HG03159 (cell line): Measurements from ENCODE around the gene AARS2.
"Not testable (repeated sequence)": the region's sequence is repeated elsewhere in the genome, so short reads cannot be mapped to it uniquely, and the experiment has no call there.

Source experiments
- ATAC-seq: cut with Tn5 transposase; IDR thresholded peaks from one replicate; pipeline ENCODE4 v1.9.1; 2021; ENCODE audit warnings: mild to moderate bottlenecking, moderate library complexity; ENCODE audit not compliant: unreplicated experiment

Gene AARS2

DNA sequence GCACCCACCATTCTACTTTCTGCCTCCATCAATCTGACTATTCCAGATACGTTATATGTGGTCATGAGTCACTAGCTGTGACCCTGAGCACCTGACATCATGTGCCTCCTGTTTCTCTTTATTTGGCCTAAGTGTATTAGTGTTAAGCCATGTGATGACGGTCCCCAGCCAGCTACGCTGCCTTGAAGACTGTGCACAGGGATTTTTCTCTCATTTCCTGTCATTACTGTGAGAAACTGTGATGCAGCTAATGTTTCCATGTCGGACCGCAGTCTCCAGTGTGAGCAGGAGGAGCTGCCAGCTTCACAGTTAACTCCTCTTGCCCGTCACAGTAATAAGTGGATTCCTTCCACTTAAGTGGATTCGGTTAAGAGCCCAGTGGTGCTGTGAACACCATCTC lies 19.4 kb upstream of the AARS2 start:
- no peak for ATAC-seq

DNA sequence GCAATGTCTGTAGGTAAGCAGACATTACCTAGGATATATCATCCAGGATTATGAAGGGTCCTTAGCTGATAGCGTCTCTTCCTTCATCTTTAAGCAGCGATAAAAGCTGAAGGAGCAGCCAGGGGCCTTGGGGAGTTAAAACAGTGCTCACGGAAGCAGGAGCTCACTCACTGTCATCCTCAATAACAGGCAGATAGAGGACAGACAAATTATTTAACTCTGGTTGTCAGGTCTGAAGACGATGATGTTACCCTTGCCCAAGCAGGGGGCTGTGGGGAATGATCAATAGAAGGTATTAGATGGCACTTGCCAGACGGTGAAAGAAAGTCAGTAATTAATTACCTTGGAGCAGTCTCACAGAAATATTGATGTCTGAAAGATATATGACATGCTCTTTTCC lies 16.7 kb upstream of the AARS2 start:
- ATAC-seq: no peak

DNA sequence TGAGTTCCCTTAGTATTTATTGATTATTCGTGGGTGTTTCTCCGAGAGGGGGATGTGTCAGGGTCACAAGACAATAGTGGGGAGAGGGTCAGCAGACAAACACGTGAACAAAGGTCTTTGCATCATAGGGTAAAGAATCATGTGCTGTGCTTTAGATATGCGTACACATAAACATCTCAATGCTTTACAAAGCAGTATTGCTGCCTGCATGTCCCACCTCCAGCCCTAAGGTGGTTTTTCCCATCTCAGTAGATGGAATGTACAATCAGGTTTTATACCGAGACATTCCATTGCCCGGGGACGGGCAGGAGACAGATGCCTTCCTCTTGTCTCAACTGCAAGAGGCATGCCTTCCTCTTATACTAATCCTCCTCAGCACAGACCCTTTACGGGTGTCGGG lies 15.1 kb upstream of the AARS2 start:
- ATAC-seq: not testable (repeated sequence)

- ATAC-seq: no peak
Observed at GRCh38 chr6:44327760-44328159, 14.6 kb upstream of the AARS2 start.

DNA sequence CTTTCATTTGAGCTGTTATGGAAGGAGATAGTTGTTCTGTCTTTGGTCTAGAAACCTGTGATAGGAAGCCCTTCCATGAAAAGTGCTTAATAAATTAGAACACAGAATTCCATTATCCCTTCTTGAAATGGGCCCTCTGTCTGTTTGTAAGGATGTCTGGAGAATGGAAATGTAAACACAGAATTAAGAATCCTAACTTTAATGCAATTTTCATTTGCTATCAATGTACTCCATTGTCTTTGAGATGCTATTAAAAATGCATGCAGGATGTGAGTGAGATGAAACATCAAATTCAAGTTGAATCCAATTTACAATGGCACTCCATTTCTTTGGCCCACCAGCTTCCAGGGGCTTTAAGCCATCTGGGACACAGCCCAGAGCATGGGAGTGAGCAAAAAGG lies 13.9 kb upstream of the AARS2 start:
- no peak for ATAC-seq

GRCh38 chr6:44321210-44321609 lies 8.1 kb upstream of the AARS2 start:
- ATAC-seq: no peak

DNA sequence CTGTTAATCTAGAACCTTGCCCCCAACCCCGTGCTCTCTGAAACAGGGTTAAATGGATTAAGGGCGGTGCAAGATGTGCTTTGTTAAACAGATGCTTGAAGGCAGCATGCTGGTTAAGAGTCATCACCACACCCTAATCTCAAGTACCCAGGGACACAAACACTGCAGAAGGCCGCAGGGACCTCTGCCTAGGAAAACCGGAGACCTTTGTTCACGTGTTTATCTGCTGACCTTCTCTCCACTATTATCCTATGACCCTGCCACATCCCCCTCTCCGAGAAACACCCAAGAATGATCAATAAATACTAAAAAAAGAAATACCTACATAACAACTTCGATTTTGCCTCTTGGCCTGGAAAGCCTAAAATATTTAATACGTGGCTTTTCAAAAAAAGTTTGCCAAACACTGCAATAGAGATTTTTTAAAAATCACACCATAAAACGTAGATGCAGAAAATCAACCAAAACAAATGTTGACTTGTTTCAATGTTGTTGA lies 4.0 kb upstream of the AARS2 start:
- ATAC-seq: not testable (repeated sequence)

GRCh38 chr6:44316481-44316880 lies 3.3 kb upstream of the AARS2 start:
- no peak for ATAC-seq

DNA sequence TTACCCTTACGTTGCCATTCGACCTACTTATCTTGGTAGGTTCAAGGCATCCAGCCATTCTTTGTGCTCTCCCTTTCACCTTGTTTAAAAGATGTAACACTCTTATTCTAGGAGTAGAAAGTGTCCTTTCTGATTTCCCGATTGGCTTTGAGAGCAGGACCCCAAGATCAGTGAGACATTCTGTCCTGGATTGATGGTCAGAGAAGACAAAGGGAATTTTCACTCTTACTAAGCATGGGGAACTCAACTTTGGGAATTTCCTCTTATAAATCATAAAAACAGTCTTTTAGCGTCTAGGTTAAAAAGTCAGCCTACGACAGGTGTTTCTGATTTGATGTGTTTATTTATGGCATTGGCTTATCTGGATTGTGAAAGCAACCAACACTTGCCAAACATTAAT lies 2.8 kb upstream of the AARS2 start:
- ATAC-seq: no peak

GRCh38 chr6:44315516-44315915 lies 2.4 kb upstream of the AARS2 start:
- no peak for ATAC-seq

- ATAC-seq: not testable (repeated sequence)
Observed at GRCh38 chr6:44314657-44315056, 1.5 kb upstream of the AARS2 start.

DNA sequence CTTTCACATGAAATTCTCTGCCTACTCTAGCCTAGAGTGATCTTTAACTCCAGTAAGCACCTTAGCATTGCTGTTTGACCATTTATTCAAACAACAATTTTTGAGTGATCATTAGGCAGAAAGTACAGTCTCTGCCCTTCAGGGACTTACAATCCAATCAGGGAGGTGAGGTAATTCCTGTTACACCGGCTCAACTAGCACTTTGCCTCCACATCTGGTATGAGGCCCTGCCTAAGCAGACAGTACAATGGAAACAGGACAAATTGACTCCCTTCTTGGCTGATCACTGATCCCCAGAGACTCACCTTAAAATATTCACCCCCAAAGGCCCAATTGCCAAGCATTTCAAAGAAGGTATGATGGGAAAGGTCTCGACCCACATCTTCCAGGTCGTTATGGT lies 1.4 kb downstream of the AARS2 start:
- no peak for ATAC-seq

DNA sequence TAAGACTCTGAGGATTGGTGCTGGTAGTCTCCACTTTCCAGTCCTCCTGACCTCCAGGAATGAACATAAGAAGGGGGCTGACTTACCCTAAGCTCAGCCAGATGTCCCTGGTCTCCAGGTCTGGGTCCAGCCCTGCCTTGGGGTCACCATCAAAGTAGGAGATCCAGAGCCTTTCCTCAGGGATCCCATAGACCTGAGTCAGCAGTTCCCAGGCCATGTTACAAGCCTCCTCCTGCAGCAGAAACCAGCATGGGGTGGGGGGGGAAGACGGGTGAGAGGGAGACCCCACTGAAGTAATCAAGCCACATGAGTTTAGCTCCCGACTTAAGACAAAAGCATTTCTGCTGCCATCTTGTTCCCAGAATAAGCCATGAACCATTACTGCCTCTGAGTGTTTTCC lies 1.8 kb downstream of the AARS2 start:
- no peak for ATAC-seq

DNA sequence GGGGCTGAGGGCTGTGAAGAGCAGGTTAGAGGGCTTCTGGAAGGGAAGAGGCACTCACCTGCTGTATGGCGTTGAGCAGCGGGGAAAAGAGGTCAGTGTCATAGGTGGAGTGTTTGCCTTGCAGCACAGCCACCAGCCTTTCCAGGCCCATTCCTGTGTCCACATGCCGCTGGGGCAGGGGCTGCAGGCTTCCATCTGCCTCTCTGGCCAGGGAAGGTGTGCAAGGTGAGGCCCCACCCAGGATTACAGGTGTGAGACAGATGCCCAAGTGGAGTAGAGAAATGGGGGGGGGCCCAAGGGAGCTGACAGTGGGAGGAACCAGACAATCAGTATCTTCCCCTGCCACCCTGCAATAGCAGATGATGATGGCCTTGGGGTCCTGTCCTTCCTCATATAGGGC lies 2.9 kb downstream of the AARS2 start:
- no peak for ATAC-seq

GRCh38 chr6:44309631-44310030 lies 3.5 kb downstream of the AARS2 start:
- ATAC-seq: no peak

DNA sequence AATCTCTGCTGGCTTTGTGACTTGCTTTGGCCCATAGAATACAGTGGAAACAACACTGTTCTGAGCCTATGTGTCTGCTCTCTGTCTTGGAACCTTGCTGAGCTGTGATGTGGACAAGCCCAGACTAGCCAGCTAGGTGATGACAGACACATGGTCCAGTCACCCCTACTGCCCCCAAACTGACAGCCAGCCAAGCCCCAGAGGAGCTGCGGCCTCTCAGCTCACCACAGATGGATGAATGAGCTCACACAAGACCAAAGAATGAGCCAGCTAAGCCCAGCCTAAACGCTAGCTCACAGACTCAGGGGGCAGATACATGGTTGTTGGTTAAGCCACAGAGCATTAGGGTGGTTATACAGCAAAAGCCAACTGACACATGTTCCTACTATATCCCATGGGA lies 4.1 kb downstream of the AARS2 start:
- no peak for ATAC-seq

GRCh38 chr6:44307217-44307616 lies 5.9 kb downstream of the AARS2 start:
- ATAC-seq: no peak

DNA sequence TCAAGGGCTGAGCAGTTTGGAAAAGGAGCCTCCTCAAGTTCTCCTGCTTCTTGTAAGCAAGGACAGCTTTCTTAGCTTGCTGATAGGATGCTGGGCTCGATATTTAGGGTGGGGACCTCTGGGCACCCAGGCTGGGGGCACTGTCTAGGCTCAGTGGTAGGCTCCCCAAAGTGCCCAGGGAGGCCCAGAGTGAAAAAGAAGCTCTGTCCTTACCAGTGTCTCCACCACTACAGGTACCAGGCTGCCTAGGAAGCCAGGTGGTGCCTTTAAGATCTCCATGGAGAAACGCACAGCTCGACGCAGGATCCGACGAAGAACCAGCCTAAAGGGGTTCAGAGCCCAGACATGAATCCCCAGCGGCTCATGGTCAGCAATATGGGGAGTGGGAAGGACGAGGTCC lies 6.4 kb downstream of the AARS2 start:
- no peak for ATAC-seq

DNA sequence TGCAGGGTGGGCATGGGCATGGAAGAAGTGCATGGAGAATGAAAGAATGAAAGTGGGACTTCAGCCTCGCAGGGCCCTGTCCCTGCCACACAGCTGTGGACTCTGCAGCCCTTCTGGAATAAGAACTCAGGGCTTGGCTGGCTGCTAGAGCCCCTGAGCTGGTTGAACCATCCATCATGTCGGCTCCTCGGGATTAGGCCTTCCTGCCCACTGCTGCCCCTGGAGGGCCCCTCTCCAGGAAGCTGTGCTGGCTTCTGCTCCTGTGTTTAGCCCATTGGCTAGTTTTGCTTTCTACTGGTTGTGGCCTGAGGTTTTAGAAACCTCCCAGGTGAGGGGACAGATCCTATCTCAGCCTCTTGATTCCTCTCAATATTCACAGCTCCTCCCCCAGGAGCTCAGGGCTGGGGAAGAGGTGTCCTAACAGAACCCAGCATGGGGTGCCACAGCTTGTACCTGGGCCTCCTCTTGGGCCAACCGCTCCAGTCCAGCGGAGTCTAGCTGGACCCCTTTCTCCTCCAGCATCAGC lies 7.9 kb downstream of the AARS2 start:
- ATAC-seq: no peak

DNA sequence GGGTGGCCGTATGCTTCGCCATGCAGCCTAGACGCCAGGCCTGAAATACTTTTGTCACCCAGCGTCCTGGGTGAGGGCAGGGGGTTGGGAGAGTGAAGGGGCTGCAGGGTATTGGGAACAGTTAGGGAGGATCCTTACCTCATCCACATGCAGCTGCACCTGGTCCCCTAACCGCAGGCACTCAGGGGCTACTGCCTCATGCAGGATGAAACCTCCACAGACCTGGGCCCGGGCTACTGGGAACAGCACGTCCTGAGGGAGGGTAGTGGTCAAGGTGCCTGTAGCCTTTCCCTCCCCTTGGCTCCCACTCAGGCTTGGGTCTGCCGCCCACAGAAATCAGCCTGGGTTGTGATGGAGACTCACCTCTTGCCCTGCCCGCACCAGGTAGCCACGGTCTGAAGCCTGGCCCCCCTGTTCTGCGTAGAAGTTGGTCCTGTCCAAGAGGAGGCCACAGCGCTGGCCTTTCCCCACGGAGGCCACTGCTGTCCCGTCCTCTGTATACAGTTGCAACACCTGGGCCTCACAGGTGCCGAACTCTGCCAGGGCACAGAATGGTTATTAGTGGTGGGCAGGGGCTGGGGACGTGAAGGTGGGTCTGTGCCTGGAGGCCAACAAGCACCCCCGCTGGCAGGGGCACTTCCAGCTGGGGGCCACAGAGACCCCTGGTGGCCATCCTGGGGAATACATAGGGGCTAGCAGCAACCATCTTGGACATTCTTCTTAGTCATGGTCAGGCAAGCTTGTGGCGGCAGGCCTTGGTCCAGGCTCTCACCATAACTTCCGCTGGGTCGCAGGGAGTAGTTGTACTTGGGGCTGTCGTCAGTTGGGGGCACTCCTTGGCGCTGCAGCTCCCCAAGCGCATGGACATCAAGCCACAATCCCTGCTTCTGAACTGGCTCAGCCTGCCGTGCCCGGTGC lies 8.6 kb downstream of the AARS2 start:
- ATAC-seq: no peak

- ATAC-seq: no peak
Observed at GRCh38 chr6:44303842-44304241, 9.3 kb downstream of the AARS2 start.

- ATAC-seq: no peak
Observed at GRCh38 chr6:44302856-44303255, 10.3 kb downstream of the AARS2 start.
